GM12878 (cell line): ENCODE results near the gene ACRBP. TPM values are rescaled to one million over a fixed set of nuclear protein-coding genes. Genes with fewer than 3 reads are reported as not detected.

Experiments
- ATAC-seq: fragments of 200-7000 bp; cut with Tn5 transposase; 3 replicates; pipeline ENCODE4 v1.9.1; 2020; ENCODE audit warnings: mild to moderate bottlenecking, moderate library complexity
- BruUV-seq: library from RNA; stranded (reverse); fragments of 400-500 nt; replicated peaks from 2 replicates; lab custom pipeline; 2021; lab: Mats Ljungman, UMichigan
- CTCF ChIA-PET: fragments of 300-600 bp; sonication (Branson Sonifier 250); formaldehyde crosslinking; extraction: SDS; loops from one replicate; lab custom pipeline; 2021; ENCODE audit warnings: inconsistent platforms; lab: Yijun Ruan, JAX
- POLR2A ChIA-PET: fragments of 350-600 bp; formaldehyde crosslinking; extraction: SDS; loops from one replicate; lab custom pipeline; 2021; ENCODE audit warnings: inconsistent platforms; lab: Charles Lee
- RAD21 ChIA-PET: fragments of 300-600 bp; sonication (Branson Sonifier 250); formaldehyde crosslinking; loops from one replicate; lab custom pipeline; 2023; ENCODE audit warnings: antibody characterized with exemption; ENCODE audit not compliant: unreplicated experiment; lab: Charles Lee
- SMC1A ChIA-PET: fragments of 300-600 bp; sonication (Branson Sonifier 250); formaldehyde crosslinking; loops from one replicate; lab custom pipeline; 2023; ENCODE audit not compliant: unreplicated experiment, uncharacterized antibody; lab: Charles Lee
- DNase-seq: peaks from one replicate; pipeline ENCODE4 v3.0.0-alpha.2; 2011; ENCODE audit warnings: low read depth, low spot score
- FAIRE-seq: peaks from 3 replicates; lab custom pipeline; 2011; peaks lifted over from hg19 to GRCh38; lab: Jason Lieb, UNC
- H2AFZ ChIP-seq: 2 replicates; pipeline ENCODE4 v1.6.0; 2011; ENCODE audit warnings: low read depth, low read length, control low read depth; ENCODE audit not compliant: control insufficient read depth
- H3K27ac ChIP-seq: 2 replicates; pipeline ENCODE4 v1.5.1; 2011; ENCODE audit warnings: control low read depth; ENCODE audit not compliant: control insufficient read depth, insufficient read depth
- H3K27me3 ChIP-seq, 2 experiments: replicated peaks in 1 of 2; 2 replicates each; pipeline versions ENCODE4 v1.6.0 to v1.6.1; 2011; ENCODE audit warnings: low read length in 1 of 2; ENCODE audit not compliant: control insufficient read depth in 2 of 2, insufficient read depth in 2 of 2
- H3K36me3 ChIP-seq, 2 experiments: 2 replicates each; pipeline ENCODE4 v1.5.1; 2011; ENCODE audit warnings: low read length in 1 of 2; ENCODE audit not compliant: control insufficient read depth in 2 of 2, insufficient read depth in 2 of 2
- H3K4me1 ChIP-seq: 2 replicates; pipeline ENCODE4 v1.6.1; 2011; ENCODE audit warnings: mild to moderate bottlenecking, low read length, moderate library complexity, mixed read lengths; ENCODE audit not compliant: control insufficient read depth, insufficient read depth
- H3K4me2 ChIP-seq: 2 replicates; pipeline ENCODE4 v1.6.0; 2011; ENCODE audit warnings: control low read depth; ENCODE audit not compliant: control insufficient read depth, insufficient read depth
- H3K4me3 ChIP-seq: fragments of 200-600 bp; sonication (generic); 2 replicates; pipeline ENCODE4 v1.5.1; 2016
- H3K79me2 ChIP-seq: 2 replicates; pipeline ENCODE4 v1.6.0; 2011; ENCODE audit warnings: low read length; ENCODE audit not compliant: control insufficient read depth, insufficient read depth
- H3K9ac ChIP-seq: 2 replicates; pipeline ENCODE4 v1.8.0; 2011; ENCODE audit warnings: low read length, control low read depth, mixed read lengths; ENCODE audit not compliant: control insufficient read depth, insufficient read depth
- H3K9me3 ChIP-seq: replicated peaks from 3 replicates; pipeline ENCODE4 v1.5.1; 2011; ENCODE audit warnings: mild to moderate bottlenecking, low read length; ENCODE audit not compliant: control insufficient read depth, insufficient read depth
- H4K20me1 ChIP-seq: 2 replicates; pipeline ENCODE4 v1.6.0; 2011; ENCODE audit not compliant: control insufficient read depth, insufficient read depth
- ATF7 ChIP-seq: fragments of 450-650 bp; IDR thresholded peaks from 2 replicates; pipeline ENCODE4 v1.6.1; 2016; ENCODE audit warnings: low read depth, mild to moderate bottlenecking
- BCL11A ChIP-seq: IDR thresholded peaks from 2 replicates; pipeline ENCODE4 v1.6.1; 2011; ENCODE audit warnings: low read depth, low read length
- CBX3 ChIP-seq: fragments of 200-600 bp; sonication (generic); IDR thresholded peaks from 2 replicates; pipeline ENCODE4 v1.6.1; 2016; ENCODE audit warnings: low read depth, borderline replicate concordance
- CUX1 ChIP-seq: IDR thresholded peaks from 2 replicates; pipeline ENCODE4 v1.6.1; 2012; ENCODE audit warnings: improper control_type of control experiment, low read depth, low read length; ENCODE audit not compliant: insufficient replicate concordance
- ELK1 ChIP-seq: IDR thresholded peaks from 2 replicates; pipeline ENCODE4 v1.6.1; 2012; ENCODE audit warnings: low read depth, low read length, improper control_type of control experiment
- GATAD2B ChIP-seq: fragments of 450-650 bp; conservative IDR thresholded peaks from 2 replicates; pipeline ENCODE4 v1.6.1; 2017; ENCODE audit warnings: low read depth, mild to moderate bottlenecking, moderate library complexity
- IKZF1 ChIP-seq: fragments of 450-650 bp; conservative IDR thresholded peaks from 2 replicates; pipeline ENCODE4 v1.6.1; 2017; ENCODE audit warnings: antibody characterized with exemption, mild to moderate bottlenecking
- NFIC ChIP-seq: IDR thresholded peaks from 2 replicates; pipeline ENCODE4 v1.6.1; 2012; ENCODE audit warnings: low read depth, mild to moderate bottlenecking, inconsistent platforms, low read length, moderate library complexity
- PAX8 ChIP-seq: fragments of 450-650 bp; IDR thresholded peaks from 2 replicates; pipeline ENCODE4 v1.6.1; 2017; ENCODE audit warnings: mild to moderate bottlenecking, moderate library complexity
- POU2F2 ChIP-seq: IDR thresholded peaks from 3 replicates; pipeline ENCODE4 v1.6.1; 2011; ENCODE audit warnings: low read depth, mild to moderate bottlenecking, low read length, borderline replicate concordance
- SMARCA5 ChIP-seq: fragments of 450-650 bp; IDR thresholded peaks from 2 replicates; pipeline ENCODE4 v1.6.1; 2017; ENCODE audit warnings: mild to moderate bottlenecking
- WGBS: methylation state at CpG from one replicate; pipeline ENCODE4 v1.1.6; 2016; ENCODE audit warnings: low lambda C conversion rate; ENCODE audit not compliant: insufficient replicate concordance, insufficient coverage; ENCODE audit errors: missing lambda C conversion rate; 5-methylcytosine and 5-hydroxymethylcytosine counted together
- in situ Hi-C: fragments of 300-500 bp; cut with MboI; formaldehyde crosslinking; loops from 9 replicates; pipeline ENCODE4 v1.14.3; 2018; ENCODE audit warnings: mixed read lengths
- intact Hi-C: fragments of 100-400 bp; cut with micrococcal nuclease; formaldehyde crosslinking; loops from one replicate; pipeline ENCODE4 v1.14.2; 2022; ENCODE audit not compliant: unreplicated experiment
- polyA plus RNA-seq, 11 experiments: library from polyadenylated mRNA; depleted of rRNA in 4 of 11; unstranded in 6 of 11; stranded (reverse) in 5 of 11; fragments of >200 nt; fragmentation: Nextera tagmentation in 4 of 11; fragmentation: Illumina TruSeq in 1 of 11; extraction: Ambion mirVana in 4 of 11; extraction: Trizol in 1 of 11; gene quantifications; 1 replicate in 1 of 11; 2 replicates in 10 of 11; pipeline versions ENCODE4 v1.2.1 to v1.2.3, GENCODE V29; 2011 to 2016; ENCODE audit warnings: inconsistent platforms in 2 of 11, missing spikeins in 2 of 11, low read depth in 1 of 11
- total RNA-seq, 4 experiments: library from RNA; depleted of rRNA in 3 of 4; stranded (reverse); fragments of >200 nt in 3 of 4; fragmentation: Illumina TruSeq in 1 of 4; extraction: Trizol in 1 of 4; gene quantifications; 2 replicates each; pipeline versions ENCODE4 v1.2.1 to v1.2.3, GENCODE V29; 2013 to 2021

ACRBP gene
- total and polyA plus RNA-seq, 10 of the 15 experiments (the other 5 are each of a cell fraction or from before 2014, with no cell fraction given), result 0.54 to 1.4 (median 0.87) TPM

- Histone ChIP-seq H2AFZ (no peak overlapping the region), H3K4me2 (no peak overlapping the region), H3K27me3 (no peaks in the 10 kb centered on the region), H3K9me3 (peaks cover under 1% of the 10 kb centered on the region; the same call in 2 of the 3 replicates), H4K20me1 (no peaks in the 10 kb centered on the region), H3K9ac (no peak overlapping the region), H3K4me3 (no peak overlapping the region), H3K36me3 (no peaks in the 10 kb centered on the region), H3K4me1 (peaks cover 38% of the 10 kb centered on the region), H3K79me2 (no peaks in the 10 kb centered on the region; the same call in 1 of the 2 replicates), H3K27ac (no peak overlapping the region)
- POLR2A ChIA-PET, result interaction anchor here (0.5 kb wide), 1 partner anchor 51 kb away, joined by 4 read pairs; no protein-coding TSS in a partner anchor
- DNase-seq (no peak), ATAC-seq (no peak), FAIRE-seq (no peak)
- BruUV-seq, result no TSS peak
- WGBS, result 57% methylated on average over 10 of the region's 11 CpGs
- intact Hi-C loops (no loop called here), in situ Hi-C loops (no loop called here)
- TF ChIP-seq BCL11A (no peak), PAX8 (no peak), CUX1 (no peak), GATAD2B (no peak), NFIC (no peak), POU2F2 (no peak), ATF7 (no peak), CBX3 (no peak), SMARCA5 (no peak), ELK1 (no peak), IKZF1 (no peak)
- SMC1A ChIA-PET, result no interaction called here
- CTCF ChIA-PET, result interaction anchor here (1.4 kb wide), 1 partner anchor 45 kb away, joined by 4 read pairs; no protein-coding TSS in a partner anchor
- RAD21 ChIA-PET, result no interaction called here
Observed at GRCh38 chr12:6639151-6639801, 8.0 kb downstream of the ACRBP start.
